Measurements from ENCODE around the gene RFC3.

- no peak for TF ChIP-seq CTCF (conservative IDR thresholded peaks at IDR 0.05)
- no peak for TF ChIP-seq EZH2 (IDR thresholded peaks at IDR 0.05; ENCODE audit: low read depth)
Measured at GRCh38 chr13:33794576-33794975, 23.4 kb upstream of the RFC3 start.

All from PC-9 (cell line).